Tibial artery (tissue), 4 donors: ENCODE results near the gene HOXB4.

Experiments used
- DNase-seq, 2 donors: peaks; one replicate each; pipeline ENCODE4 v3.0.0-alpha.2; 2019
- H3K27ac ChIP-seq, 2 donors: fragments of 200-600 bp; sonication (generic) in 1 of 2; 1 replicate in 1 of 2; 2 replicates in 1 of 2; pipeline ENCODE4 v1.5.1; 2018 to 2019; ENCODE audit warnings: mild to moderate bottlenecking in 1 of 2
- H3K27me3 ChIP-seq, 2 donors: fragments of 200-600 bp; sonication (generic) in 1 of 2; one replicate each; pipeline versions ENCODE4 v1.5.1 to v1.6.0; 2016 to 2019
- H3K36me3 ChIP-seq, 3 donors: fragments of 200-600 bp; sonication (generic) in 2 of 3; one replicate each; pipeline ENCODE4 v1.5.1; 2016 to 2019; ENCODE audit warnings: mild to moderate bottlenecking in 2 of 3
- H3K4me1 ChIP-seq, 4 donors: fragments of 200-600 bp; sonication (generic) in 2 of 4; 1 replicate in 3 of 4; 2 replicates in 1 of 4; pipeline ENCODE4 v1.5.1; 2016 to 2019
- H3K4me3 ChIP-seq, 2 donors: fragments of 200-600 bp; sonication (generic) in 1 of 2; 1 replicate in 1 of 2; 2 replicates in 1 of 2; pipeline ENCODE4 v1.5.1; 2018 to 2019; ENCODE audit warnings: mild to moderate bottlenecking in 2 of 2
- H3K9me3 ChIP-seq, 3 donors: fragments of 200-600 bp; sonication (generic) in 1 of 3; one replicate each; pipeline ENCODE4 v1.5.1; 2016 to 2019
- intact Hi-C: fragments of 100-400 bp; cut with DNase I; formaldehyde crosslinking; loops from one replicate; pipeline ENCODE4 v1.15.0; 2023; ENCODE audit warnings: low total_unique reads
- TF ChIP-seq, protein P1 (sequence below), 2 experiments: fragments of 200-600 bp in 1 of 2; fragments of 450-650 bp in 1 of 2; IDR thresholded peaks; one replicate each; pipeline ENCODE4 v1.5.1; 2017 to 2019; ENCODE audit warnings: antibody characterized with exemption in 2 of 2, mild to moderate bottlenecking in 1 of 2, moderate library complexity in 1 of 2

The HOXB4 gene

DNA sequence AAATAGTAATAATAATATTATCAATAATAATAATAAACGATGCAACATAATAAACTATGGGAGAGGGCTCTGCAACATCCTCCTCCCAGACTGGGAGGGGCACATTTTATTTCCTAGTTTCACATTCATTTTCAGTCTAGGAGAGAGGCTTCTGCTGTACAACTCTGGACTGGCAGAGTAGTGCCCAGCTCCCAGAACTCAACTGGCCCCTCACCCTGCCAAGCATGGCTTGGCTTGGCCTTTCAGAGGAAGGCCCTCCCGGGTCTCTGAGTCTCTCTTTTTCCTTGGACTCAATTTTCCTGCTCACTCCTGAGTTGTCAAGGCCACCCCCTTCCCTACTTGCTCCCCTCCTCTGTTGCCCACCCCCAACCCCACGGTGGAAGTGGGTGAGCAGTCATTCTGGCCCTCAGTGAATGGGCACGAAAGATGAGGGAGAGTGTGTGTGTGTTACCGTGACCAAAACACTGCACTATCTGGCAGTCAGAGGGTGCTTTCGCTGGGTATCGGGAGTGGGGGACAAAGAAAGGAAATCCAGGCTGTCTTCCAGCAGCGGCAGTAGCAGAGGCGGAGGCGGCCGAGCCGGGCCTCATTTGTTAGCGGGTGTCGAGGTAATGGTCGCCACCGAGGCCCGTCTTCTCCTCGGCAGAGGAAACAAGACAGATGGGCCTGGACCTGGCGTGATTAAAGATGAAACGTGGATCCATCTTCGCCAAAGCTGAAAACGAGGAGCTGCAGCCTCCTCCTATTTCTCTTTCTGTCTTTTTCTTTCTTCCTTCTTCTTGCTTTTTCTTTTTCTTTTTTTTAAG is 2.3 kb downstream of the HOXB4 start:
- Histone ChIP-seq H3K27me3 (peaks cover 8 to 34% of the 10 kb centered on the region in 2 donors), H3K9me3 (no peaks in the 10 kb centered on the region), H3K36me3 (no peaks in the 10 kb centered on the region), H3K4me3 (peak overlapping the region; percentile 51 to 60), H3K27ac (peak overlapping the region in 1 of 2 donors; percentile 75), H3K4me1 (peaks cover 0 to 32% (median 16%) of the 10 kb centered on the region in 4 donors)
- TF ChIP-seq, protein P1, sequence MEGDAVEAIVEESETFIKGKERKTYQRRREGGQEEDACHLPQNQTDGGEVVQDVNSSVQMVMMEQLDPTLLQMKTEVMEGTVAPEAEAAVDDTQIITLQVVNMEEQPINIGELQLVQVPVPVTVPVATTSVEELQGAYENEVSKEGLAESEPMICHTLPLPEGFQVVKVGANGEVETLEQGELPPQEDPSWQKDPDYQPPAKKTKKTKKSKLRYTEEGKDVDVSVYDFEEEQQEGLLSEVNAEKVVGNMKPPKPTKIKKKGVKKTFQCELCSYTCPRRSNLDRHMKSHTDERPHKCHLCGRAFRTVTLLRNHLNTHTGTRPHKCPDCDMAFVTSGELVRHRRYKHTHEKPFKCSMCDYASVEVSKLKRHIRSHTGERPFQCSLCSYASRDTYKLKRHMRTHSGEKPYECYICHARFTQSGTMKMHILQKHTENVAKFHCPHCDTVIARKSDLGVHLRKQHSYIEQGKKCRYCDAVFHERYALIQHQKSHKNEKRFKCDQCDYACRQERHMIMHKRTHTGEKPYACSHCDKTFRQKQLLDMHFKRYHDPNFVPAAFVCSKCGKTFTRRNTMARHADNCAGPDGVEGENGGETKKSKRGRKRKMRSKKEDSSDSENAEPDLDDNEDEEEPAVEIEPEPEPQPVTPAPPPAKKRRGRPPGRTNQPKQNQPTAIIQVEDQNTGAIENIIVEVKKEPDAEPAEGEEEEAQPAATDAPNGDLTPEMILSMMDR (IDR thresholded peaks at IDR 0.05) = no peak
- intact Hi-C loops = no loop called here
- DNase-seq = no peak

DNA sequence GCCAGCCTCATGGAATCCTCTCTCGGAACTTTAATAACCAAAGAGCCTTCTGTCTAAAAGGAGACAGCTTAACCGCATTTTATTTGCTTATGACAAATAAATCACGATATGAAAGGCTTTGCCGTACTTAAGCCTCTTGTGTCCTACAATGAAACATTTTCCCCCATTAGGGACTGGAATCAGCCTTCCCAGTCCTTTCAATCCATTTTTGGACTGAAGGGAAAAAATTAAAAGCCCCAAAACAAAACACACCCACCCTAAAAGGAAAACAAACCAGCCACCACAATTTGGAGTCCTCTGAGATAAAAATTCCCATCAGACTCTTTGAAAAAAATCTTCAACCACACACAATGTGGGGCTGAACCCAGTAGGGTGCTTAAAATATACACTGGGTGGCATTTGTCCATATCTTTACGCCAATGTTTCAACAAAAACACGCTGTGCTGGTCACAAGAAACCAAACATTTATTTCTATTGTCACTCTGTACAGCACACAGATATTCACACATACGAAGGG is 3.0 kb downstream of the HOXB4 start:
- peaks cover 8 to 27% of the 10 kb centered on the region in 2 donors for H3K27me3 ChIP-seq
- H3K4me1 ChIP-seq = peaks cover 0 to 39% (median 18%) of the 10 kb centered on the region in 4 donors
- H3K9me3 ChIP-seq = no peaks in the 10 kb centered on the region
- no peak for DNase-seq
- H3K36me3 ChIP-seq = no peaks in the 10 kb centered on the region
- TF ChIP-seq, protein P1 (IDR thresholded peaks at IDR 0.05) = no peak
- H3K4me3 ChIP-seq = no peak overlapping the region
- peak overlapping the region in 1 of 2 donors; percentile 75 for H3K27ac ChIP-seq
- intact Hi-C loops = no loop called here

DNA sequence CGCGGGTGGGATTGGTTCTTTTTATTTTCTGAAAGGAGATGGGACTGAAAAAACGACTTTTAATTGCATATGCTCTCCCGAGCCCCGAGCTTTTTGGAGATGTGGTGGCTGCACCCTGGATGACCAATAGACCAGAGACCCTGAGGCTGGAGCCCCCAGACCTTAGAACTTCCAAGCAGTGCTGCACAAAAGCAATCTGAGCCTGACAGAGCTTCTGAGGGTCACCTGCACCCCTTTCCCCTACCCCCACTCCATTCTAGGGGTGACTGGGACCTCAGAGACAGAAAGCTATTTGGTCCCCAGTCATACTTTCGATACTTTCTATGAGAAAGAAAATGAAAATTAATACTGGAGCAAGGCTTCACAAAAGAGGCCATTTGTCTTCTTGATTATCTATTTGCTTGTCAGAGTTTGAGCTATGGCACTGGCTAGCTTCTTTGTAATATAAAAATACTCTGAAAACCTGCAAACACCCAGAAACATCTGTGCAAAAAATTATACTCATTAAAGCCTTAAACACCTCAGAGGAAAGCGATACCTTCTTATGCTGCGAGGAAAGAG is 3.6 kb downstream of the HOXB4 start:
- TF ChIP-seq, protein P1 (IDR thresholded peaks at IDR 0.05) = no peak
- intact Hi-C loops = no loop called here
- Histone ChIP-seq H3K27me3 (peaks cover 8 to 23% of the 10 kb centered on the region in 2 donors), H3K36me3 (no peaks in the 10 kb centered on the region), H3K4me3 (no peak overlapping the region), H3K4me1 (peaks cover 0 to 43% (median 20%) of the 10 kb centered on the region in 4 donors), H3K9me3 (no peaks in the 10 kb centered on the region), H3K27ac (peak overlapping the region in 1 of 2 donors; percentile 75)
- DNase-seq = no peak

DNA sequence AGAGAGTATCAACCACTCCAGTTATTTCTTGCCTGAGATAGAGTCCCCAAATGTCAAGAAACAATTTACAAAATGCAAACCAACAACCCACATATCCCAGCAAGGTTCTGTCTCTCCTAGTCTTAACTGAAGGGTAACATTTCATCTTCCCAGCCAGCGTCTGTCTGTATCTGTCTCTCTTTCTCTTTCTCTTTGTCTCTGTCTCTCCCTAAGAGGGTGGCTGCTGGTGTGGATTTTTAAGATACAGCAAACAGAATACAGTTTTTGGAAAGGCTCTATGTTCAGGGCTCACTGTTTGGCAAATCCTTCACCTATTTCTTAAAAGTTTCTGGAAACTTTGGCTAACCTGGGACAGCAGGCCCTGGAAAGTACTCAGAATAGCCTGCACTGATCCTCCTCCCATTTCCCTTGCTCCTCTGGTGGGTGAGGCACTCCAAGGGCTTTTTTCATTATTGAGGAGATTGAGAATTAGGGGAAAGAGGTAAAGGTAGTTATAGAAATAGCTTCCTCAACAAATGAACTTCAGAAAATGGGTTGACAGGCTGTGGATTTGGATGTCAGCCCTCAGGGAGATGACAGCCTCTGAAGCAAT is 6.2 kb downstream of the HOXB4 start:
- Histone ChIP-seq H3K27me3 (peaks cover 6 to 7% of the 10 kb centered on the region in 2 donors), H3K9me3 (no peaks in the 10 kb centered on the region), H3K27ac (peak overlapping the region in 1 of 2 donors; percentile 68), H3K4me3 (no peak overlapping the region), H3K4me1 (peaks cover 0 to 31% (median 11%) of the 10 kb centered on the region in 4 donors), H3K36me3 (no peaks in the 10 kb centered on the region)
- intact Hi-C loops = no loop called here
- TF ChIP-seq, protein P1 (IDR thresholded peaks at IDR 0.05) = no peak
- no peak for DNase-seq

DNA sequence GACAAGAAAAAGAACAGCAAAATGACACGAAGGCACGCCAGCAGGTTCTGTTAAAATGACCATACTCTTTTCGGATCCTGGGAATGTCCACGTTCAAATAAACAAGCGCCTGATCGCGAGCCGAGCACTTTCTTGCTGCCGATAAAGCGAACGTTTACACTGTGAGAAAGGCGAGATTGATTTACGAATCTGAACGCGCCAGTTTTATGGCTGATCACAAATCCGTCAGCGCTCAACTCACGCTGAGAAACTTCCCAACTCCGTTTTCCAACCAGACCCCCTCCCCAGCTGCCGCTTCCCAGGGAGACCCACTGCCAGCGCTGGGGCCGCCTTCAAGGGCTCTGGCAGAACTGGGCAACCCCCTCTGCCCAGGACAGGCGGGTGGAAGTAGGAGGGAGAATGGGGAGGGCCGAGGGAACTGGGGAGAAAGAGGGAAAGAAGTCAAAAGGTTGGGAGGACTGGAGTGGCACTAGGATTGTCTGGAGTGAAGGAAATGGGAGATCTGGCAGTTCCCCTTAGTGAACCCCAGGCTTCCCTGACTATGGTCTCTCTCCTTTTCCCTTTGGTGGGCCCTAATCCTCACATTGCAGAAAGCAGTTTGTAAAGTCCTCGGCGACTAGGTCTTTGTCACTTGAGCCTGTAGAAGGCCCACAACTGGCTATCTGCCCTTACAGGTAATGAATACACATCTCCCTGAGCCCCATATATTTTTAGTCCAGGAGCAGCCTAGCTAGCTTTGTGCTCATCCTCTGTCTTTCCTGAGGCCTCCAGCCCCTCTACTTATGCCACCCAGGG is 6.9 kb downstream of the HOXB4 start:
- no peaks in the 10 kb centered on the region for H3K9me3 ChIP-seq
- peak overlapping the region in 1 of 2 donors; percentile 68 for H3K27ac ChIP-seq
- intact Hi-C loops = no loop called here
- H3K4me3 ChIP-seq = peak overlapping the region in 1 of 2 donors; percentile 33
- peaks cover 0 to 24% (median 6%) of the 10 kb centered on the region in 4 donors for H3K4me1 ChIP-seq
- H3K36me3 ChIP-seq = no peaks in the 10 kb centered on the region
- no peak for DNase-seq
- peaks cover 0 to 4% of the 10 kb centered on the region in 2 donors for H3K27me3 ChIP-seq
- TF ChIP-seq, protein P1 (IDR thresholded peaks at IDR 0.05) = no peak
